Neuron (in vitro differentiated cells): ENCODE results near the gene GLMN.

Source experiments
- H2AFZ ChIP-seq: one replicate; pipeline ENCODE4 v1.6.1; 2013; ENCODE audit warnings: low read depth, mild to moderate bottlenecking, inconsistent platforms, low read length, moderate library complexity
- H3K27me3 ChIP-seq: one replicate; pipeline ENCODE4 v1.6.1; 2013; ENCODE audit warnings: low read length; ENCODE audit not compliant: insufficient read depth
- H3K36me3 ChIP-seq: one replicate; pipeline ENCODE4 v1.6.1; 2013; ENCODE audit warnings: low read length; ENCODE audit not compliant: insufficient read depth
- H3K4me1 ChIP-seq: one replicate; pipeline ENCODE4 v1.6.1; 2013; ENCODE audit warnings: low read length; ENCODE audit not compliant: insufficient read depth
- H3K4me3 ChIP-seq: 2 replicates; pipeline ENCODE4 v1.5.1; 2013; ENCODE audit warnings: mild to moderate bottlenecking, low read length, moderate library complexity
- H3K9me3 ChIP-seq: one replicate; pipeline ENCODE4 v1.6.1; 2013; ENCODE audit warnings: low read length

GLMN gene

DNA sequence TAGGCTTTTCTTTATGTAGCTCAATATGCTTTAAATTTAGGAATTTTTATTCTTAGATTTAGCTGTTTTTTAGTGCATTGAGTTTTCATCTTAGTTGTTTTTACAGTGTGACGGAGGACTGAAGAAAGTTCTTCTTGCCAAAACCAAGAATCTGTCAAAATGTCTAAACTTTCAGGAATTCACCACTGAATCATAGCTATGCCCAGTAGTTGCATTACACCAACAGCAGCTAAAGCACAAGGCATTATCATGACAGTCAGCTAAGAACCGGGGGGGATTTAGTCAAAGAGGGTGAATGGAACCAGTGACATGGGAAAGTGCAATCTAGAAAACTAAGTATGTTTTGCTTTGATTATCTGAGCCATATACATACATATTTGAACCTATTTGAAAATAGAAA lies 87.6 kb downstream of the GLMN start:
- Histone ChIP-seq H2AFZ (no peak overlapping the region), H3K27me3 (no peaks in the 10 kb centered on the region), H3K9me3 (peaks cover 1% of the 10 kb centered on the region), H3K4me3 (no peak overlapping the region), H3K4me1 (no peaks in the 10 kb centered on the region), H3K36me3 (no peaks in the 10 kb centered on the region)

DNA sequence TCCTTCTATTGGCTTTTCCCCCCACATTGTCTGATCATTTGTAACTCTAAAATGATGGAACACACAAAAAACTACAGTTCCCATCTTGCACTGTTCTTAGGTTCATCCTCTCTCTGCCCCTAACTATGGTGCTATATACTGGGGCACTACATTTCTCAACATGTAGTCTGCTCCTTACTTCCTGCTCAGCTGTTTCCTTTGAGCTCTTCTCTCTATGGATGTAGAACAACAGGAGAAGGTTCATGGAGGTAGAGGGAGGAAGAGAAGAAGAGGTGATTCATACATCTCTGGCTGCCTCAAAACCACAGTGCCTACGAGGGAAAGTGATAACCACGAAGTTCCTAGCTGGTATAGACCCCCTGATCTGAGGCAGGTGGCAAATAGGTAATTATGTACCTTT lies 88.1 kb downstream of the GLMN start:
- H3K36me3 ChIP-seq = no peaks in the 10 kb centered on the region
- H3K27me3 ChIP-seq = no peaks in the 10 kb centered on the region
- H3K4me3 ChIP-seq = no peak overlapping the region
- H2AFZ ChIP-seq = no peak overlapping the region
- H3K4me1 ChIP-seq = no peaks in the 10 kb centered on the region
- H3K9me3 ChIP-seq = peaks cover 1% of the 10 kb centered on the region

DNA sequence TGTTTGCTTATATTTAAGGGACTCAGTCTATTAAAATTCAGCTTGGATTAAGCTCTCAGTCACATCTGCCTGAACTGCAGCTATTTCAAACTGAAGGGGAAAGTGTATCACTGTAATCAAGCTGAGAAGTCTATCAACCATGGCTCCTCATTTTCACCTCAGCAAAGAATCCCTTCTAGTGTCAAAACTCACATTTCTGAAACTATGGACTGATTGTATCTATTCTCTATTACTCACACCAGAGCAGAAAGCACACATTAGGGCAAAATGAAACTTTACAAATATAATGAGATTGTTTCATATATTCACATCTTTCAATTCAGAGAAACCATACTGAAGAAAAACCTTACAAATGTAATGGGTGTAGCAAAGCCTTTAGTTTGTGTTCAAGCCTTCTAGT lies 95.7 kb downstream of the GLMN start:
- H3K4me3 ChIP-seq = no peak overlapping the region

DNA sequence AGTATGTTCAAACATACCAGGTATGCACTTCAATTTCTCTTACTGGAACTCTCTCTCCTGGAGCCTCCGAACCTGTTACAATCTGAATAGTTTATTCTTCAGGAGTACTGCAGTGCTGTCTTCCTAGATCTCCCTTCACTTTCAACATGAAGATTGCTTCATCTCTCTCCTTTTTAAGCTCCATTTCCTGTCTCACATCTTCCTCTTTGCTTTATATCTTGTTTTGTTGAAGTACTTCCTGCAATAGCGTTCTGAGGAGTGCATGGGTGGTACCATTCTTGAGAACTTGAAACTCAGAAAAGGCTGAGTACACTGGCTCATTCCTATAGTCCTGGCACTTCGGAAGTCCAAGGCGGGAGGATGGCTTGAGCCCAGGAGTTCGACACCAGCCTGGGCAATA lies 96.8 kb downstream of the GLMN start:
- Histone ChIP-seq H2AFZ (no peak overlapping the region), H3K27me3 (no peaks in the 10 kb centered on the region), H3K4me3 (no peak overlapping the region), H3K9me3 (peaks cover 1% of the 10 kb centered on the region), H3K4me1 (no peaks in the 10 kb centered on the region), H3K36me3 (no peaks in the 10 kb centered on the region)

More for the DNA sequence above, 95.7 kb downstream of the GLMN start:
- Histone ChIP-seq H3K27me3 (no peaks in the 10 kb centered on the region), H3K9me3 (peaks cover 1% of the 10 kb centered on the region), H2AFZ (no peak overlapping the region), H3K36me3 (no peaks in the 10 kb centered on the region), H3K4me1 (no peaks in the 10 kb centered on the region)
